ENCODE measurements around the gene ISM1.
"Not testable (repeated sequence)": the region's sequence is repeated elsewhere in the genome, so short reads cannot be mapped to it uniquely, and the experiment has no call there.

The ISM1 gene

DNA sequence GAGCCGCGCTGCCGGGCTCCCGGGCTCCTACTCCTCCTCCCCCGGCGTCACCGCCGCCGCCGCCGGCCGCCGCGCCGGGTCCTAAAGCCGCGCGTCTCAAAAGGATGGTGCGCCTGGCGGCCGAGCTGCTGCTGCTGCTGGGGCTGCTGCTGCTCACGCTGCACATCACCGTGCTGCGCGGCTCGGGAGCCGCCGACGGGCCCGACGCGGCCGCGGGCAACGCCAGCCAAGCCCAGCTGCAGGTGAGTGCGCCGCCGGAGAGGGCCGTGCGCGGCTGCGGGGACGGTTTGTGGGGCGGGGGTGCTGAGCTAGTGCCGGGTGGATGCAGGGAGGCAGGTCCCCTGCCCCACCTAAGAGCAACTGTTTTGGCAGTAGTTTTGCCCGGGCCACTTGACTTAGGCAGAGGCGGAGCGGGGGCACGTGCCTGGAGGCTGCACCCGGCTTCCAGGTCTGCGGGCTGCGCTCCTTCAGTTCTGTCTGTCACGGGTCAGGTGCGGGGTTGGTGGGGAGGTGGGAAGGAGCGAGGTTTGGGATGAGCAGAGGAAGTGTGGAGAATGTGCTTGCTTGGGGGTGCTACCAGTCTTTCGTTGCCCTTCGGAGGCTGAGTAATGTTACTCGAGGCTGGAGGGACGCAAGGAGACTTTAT is 722 bp downstream of the ISM1 start:
- peak in 2 of 3 donors; percentile 32 to 40 for DNase-seq (ENCODE audit: low read depth in 3 of 3)

- DNase-seq (ENCODE audit: low read depth in 3 of 3): no peak
Measured at GRCh38 chr20:13222319-13222716, 1.2 kb downstream of the ISM1 start.

DNA sequence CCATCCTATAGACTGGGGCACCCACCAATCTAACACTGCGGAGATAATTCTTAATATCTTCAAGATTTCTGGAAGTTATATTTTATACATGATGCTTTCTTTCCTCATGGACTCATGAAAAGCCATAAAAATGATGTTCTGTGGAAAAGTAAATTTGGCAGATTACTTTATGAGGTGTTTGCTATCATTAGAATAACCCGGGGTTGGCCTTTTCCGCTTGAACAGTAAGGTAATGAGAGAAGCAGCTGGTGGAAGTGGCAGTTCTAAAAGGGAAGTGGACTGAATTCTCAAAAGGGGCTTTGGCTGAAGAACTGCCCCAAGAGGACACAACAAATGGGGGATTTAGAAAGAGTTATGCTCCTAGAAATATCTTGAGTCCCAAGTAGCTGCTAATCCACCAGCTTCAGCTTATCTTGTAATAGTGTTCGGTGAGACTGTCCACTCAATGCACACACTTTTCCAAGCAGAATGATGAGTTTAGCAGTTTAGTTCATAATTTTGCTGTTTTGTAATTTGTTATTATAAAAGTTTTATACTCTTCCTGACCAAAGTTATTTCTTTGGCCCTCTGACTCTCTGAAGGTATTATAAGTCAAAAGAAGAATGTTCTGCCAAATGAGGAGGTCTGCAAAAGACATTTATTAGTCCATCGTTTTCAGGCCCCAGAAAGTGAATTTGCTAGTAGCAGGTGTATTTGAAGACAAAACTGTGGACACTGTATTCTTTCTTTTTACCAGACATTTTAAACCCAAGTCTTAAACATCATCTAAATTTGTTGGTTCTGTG is 2.9 kb downstream of the ISM1 start:
- no peak for DNase-seq (ENCODE audit: low read depth in 3 of 3)

- no peak for DNase-seq (ENCODE audit: low read depth in 3 of 3)
Measured at GRCh38 chr20:13226367-13226766, 5.3 kb downstream of the ISM1 start.

DNA sequence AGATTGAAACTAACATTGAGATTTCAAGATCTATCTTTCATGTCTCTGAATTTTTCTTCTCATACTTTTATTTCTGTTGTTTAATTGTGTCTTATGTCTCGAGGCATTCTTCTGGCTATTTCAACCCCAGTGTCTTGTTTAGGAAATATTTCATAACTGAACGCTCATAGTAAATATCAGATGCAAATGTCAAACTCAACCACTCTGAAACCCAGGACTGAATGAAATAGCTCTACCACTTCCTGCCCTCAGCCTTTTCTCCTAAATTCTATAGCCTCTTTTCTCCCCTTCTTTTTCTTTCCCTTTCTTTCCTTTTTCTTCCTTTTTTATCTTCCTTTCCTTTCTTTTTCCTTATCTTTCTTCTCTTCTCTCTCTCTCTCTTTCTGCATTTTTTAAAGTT is 7.7 kb downstream of the ISM1 start:
- DNase-seq (ENCODE audit: low read depth in 3 of 3): no peak

- no peak for DNase-seq (ENCODE audit: low read depth in 3 of 3)
Measured at GRCh38 chr20:13229538-13229937, 8.5 kb downstream of the ISM1 start.

DNA sequence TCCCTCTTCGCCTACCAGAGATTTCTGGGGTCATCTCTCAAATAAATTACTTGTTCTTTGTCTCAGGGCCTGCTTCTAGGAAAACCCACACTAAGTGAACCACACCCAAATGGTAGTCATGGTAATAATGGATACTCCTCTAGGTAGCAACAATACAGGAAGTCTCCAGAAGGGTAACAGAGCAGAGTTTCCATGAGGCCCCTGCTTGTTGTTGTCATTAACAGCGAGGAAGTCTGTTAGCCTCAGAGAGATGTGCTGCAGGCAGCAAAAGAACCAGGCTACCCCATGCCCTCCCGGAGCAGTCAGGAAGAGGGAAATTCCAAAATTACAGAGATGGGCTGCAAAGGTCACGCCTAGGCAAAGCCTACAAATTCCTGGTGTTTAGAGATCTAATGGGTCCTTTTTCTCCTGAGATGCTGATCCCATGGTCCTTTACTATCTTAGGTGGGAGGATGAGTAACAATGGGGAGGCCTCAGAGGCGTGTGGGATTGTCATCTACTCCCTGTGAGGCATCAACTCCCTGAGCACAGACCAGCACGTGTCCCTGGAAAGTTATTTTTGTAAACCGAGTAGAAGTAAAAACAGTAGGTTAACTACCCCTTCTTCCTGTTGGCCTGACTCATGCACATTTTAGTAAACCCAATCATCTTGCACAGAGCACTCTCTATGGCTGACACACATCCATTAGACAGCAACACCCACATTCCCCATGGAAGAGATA is 10.1 kb downstream of the ISM1 start:
- peak in 1 of 3 donors; percentile 13 for DNase-seq (ENCODE audit: low read depth in 3 of 3)

DNA sequence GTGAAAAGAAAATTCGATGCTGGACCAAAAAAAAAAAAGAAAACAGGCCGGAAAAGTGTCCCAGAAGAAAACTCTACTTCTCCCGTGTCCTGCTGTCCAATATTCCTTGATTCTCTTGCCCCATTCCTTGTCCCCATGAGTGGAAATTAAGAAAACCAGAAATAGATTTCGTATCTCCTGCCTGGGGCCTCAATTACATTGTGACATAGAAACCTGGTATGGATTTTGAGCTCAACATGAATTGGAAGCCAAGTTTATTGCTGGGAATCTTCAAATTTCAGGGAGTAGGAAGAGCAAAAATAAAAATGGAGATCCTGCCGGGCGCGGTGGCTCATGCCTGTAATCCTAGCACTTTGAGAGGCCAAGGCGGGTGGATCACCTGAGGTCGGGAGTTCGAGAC is 11.9 kb downstream of the ISM1 start:
- no peak for DNase-seq (ENCODE audit: low read depth in 3 of 3)

- DNase-seq (ENCODE audit: low read depth in 3 of 3): no peak
Measured at GRCh38 chr20:13234961-13235360, 13.9 kb downstream of the ISM1 start.

- DNase-seq (ENCODE audit: low read depth in 3 of 3): not testable (repeated sequence)
Measured at GRCh38 chr20:13236360-13236759, 15.3 kb downstream of the ISM1 start.

DNA sequence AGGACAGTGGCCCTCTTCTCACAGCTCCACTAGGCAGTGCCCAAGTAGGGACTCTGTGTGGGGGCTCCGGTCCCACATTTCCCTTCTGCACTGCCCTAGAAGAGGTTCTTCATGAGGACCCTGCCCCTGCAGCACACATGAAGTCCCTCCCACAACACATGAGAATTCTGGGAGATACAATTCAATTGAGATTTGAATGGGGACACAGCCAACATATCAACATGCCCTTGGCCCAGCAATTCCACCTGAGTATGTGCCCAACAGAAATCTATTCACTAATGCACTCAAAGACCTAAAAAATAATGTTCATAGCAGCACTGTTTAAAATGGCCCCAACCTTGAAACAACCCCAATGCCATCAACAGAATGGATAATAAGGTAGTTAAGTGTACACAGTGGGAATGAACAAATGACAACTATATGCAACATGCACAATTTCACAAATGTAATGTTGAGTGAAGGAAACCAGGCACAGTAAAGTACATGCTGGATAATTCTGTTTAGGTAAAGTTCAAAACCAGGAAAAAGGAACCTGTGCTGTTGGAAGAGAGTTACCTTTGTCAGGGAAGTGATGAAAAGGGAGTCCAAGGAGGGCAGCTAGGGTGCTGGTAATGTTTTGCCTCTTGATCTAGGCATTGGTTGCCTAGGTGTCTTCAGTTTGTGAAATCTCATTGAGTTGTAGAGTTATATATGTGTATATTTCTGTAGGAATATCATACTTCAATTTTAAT is 16.1 kb downstream of the ISM1 start:
- no peak for DNase-seq (ENCODE audit: low read depth in 3 of 3)

GRCh38 chr20:13238001-13238653 is 17.1 kb downstream of the ISM1 start:
- DNase-seq (ENCODE audit: low read depth in 3 of 3): no peak

GRCh38 chr20:13243826-13244376 is 22.8 kb downstream of the ISM1 start:
- DNase-seq (ENCODE audit: low read depth in 3 of 3): no peak

GRCh38 chr20:13245250-13245723 is 24.2 kb downstream of the ISM1 start:
- DNase-seq (ENCODE audit: low read depth in 3 of 3): no peak

DNA sequence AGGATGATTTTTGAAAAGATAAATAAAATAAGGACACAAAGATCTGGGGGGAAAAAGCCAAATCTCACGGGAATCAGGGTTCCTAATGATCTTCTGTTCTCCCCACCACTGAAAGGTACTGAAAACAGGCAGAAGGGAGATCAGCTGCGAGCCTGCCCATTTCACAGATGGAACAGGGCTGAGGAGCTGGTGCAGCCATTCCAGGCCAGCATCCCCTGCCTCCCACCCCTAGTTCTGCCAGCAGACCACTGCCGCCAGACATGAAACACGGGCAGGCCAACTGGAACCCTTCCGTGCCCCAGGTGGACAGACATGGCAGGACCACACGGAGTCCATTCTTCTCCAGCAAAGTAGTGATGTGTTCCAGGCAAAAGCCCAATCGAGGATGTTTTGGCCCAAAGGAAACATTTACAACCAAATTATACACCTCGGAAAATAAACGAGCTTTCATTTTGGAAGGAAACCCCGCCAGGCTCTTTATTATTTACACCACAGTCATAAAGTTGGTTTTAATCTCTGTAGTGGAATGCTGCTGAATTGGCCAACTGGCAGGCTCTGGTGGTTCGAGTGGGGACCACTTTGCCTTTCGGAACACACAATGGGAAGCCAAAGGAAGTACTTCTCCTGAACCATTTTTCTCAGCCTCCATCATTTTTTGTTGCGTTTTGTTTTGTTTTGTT is 28.2 kb downstream of the ISM1 start:
- DNase-seq (ENCODE audit: low read depth in 3 of 3): no peak

DNA sequence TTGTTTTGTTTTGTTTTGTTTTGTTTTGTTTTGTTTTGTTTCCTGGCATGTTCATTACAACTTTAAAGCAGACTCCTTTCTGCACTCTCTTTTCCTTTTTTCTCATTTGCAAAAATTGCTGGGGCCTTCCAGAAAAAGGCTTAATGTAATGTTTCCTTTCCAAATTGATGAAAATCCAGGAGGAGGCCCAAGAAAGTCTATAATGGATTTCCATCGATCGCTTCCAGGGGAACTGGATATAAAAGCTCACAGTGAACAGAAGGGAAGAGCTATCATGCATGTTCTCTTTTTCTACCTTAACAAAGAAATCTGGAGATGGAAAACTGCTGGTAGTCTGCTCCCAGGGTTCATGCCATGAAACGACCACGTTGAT is 28.7 kb downstream of the ISM1 start:
- no peak for DNase-seq (ENCODE audit: low read depth in 3 of 3)

DNA sequence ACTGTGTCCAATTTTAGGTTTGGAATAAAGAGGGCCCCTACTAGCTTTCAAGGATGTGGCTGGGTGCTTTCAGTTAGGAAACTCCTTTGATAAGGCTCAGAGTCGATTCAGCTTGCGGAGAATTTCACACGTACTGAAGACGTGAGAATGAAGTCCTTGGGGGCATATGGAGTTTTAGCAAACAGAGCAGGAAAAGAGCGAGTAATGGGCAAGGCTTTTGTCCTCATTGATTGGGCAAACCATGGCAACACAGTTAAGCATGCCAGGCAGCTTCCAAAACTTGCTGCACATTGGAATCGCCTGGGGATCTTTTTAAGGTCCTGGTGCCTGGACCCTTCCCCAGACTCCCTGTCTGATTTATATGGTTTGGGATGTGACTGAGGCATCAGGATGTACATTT is 29.2 kb downstream of the ISM1 start:
- no peak for DNase-seq (ENCODE audit: low read depth in 3 of 3)

DNA sequence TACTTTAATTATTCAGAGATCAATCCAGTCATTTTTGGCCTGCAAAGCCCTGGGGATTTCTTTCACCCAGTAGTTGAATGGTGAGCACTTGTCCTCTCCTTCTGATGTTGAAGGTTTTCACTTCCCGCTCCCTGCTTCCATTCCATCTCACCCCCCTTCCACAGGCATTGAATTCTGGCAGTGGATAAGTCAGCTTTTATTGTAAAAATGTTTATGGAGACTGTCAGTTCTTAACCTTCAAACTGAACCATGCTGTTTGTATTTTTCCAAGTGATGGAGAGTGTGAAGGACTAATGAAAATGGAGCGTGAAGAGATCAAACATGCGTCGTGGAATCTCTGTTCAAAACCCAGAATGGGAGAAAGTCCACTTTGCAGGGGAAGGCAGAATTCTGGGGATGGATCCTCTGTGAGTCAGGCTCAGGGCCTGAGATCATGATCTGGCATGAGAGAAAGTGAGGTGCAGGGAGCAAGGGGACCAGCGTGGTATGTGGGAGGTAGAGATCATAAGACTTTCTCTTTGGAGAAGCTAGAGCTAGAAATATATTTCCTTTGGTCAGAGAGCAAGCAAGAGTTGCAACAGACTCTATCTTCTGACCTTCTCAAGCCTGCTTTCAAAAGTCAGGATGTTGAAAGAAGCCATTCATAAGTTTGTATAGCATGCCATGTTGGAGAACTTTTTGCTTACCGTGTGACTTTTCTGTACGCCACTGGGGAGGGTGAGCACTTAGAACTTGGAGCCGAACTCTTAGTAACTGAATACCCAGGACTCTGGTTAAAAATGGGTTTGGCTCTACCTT is 30.2 kb downstream of the ISM1 start:
- DNase-seq (ENCODE audit: low read depth in 3 of 3): no peak

GRCh38 chr20:13251904-13252297 is 30.8 kb downstream of the ISM1 start:
- no peak for DNase-seq (ENCODE audit: low read depth in 3 of 3)

GRCh38 chr20:13255356-13255755 is 34.3 kb downstream of the ISM1 start:
- DNase-seq (ENCODE audit: low read depth in 3 of 3): no peak
